Nephron progenitor cell (in vitro differentiated cells): ENCODE data around the gene TMEM263.
A peak's percentile ranks its signal among the peaks of the same experiment; 100 is the strongest.

Experiments
- DNase-seq: peaks from one replicate; pipeline ENCODE4 v3.0.0; 2021
- H3K27ac Mint-ChIP-seq: 2 replicates; pipeline ENCODE4 v1.8.0; 2021; ENCODE audit warnings: mild to moderate bottlenecking, moderate library complexity, mixed read lengths
- H3K27me3 Mint-ChIP-seq: 2 replicates; pipeline ENCODE4 v1.8.0; 2021; ENCODE audit warnings: mild to moderate bottlenecking, low read depth, mixed read lengths; ENCODE audit not compliant: poor library complexity
- H3K36me3 Mint-ChIP-seq: 2 replicates; pipeline ENCODE4 v1.8.0; 2021; ENCODE audit warnings: low read depth, mixed read lengths
- H3K4me1 Mint-ChIP-seq: 2 replicates; pipeline ENCODE4 v1.8.0; 2021; ENCODE audit warnings: mixed read lengths
- H3K4me3 Mint-ChIP-seq: 2 replicates; pipeline ENCODE4 v1.8.0; 2021; ENCODE audit warnings: mild to moderate bottlenecking, moderate library complexity, mixed read lengths
- H3K9me3 Mint-ChIP-seq: 2 replicates; pipeline ENCODE4 v1.8.0; 2021; ENCODE audit warnings: mild to moderate bottlenecking, moderate library complexity, mixed read lengths
- TF ChIP-seq, protein P1 (sequence below): fragments of 200-600 bp; sonication (generic); IDR thresholded peaks from 2 replicates; pipeline ENCODE4 v1.5.0; 2021; ENCODE audit warnings: antibody characterized with exemption

TMEM263 gene

DNA sequence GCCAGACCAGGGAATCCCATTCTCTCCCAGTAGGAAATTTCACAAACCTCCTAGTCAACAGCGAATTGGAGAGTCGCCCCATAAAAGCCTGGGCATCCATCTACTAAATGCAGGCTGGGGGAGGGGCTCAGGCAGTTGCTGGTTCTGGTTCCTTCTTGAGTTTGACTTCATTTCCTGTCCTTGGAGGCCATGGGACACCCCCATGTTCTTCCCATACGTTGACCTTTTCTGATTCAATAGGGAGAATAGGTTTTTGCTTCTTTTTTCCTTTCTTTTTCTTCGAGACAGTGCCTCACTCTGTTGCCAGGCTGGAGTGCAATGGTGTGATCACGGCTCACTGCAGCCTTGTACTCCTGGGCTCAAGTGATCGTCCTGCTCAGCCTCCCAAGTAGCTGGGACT, 44.1 kb upstream of the TMEM263 start:
- Mint-ChIP-seq H3K9me3 (no peaks in the 10 kb centered on the region), H3K4me1 (peaks cover 20% of the 10 kb centered on the region), H3K36me3 (no peaks in the 10 kb centered on the region), H3K4me3 (no peak overlapping the region), H3K27ac (no peak overlapping the region), H3K27me3 (no peaks in the 10 kb centered on the region)
- TF ChIP-seq, protein P1, sequence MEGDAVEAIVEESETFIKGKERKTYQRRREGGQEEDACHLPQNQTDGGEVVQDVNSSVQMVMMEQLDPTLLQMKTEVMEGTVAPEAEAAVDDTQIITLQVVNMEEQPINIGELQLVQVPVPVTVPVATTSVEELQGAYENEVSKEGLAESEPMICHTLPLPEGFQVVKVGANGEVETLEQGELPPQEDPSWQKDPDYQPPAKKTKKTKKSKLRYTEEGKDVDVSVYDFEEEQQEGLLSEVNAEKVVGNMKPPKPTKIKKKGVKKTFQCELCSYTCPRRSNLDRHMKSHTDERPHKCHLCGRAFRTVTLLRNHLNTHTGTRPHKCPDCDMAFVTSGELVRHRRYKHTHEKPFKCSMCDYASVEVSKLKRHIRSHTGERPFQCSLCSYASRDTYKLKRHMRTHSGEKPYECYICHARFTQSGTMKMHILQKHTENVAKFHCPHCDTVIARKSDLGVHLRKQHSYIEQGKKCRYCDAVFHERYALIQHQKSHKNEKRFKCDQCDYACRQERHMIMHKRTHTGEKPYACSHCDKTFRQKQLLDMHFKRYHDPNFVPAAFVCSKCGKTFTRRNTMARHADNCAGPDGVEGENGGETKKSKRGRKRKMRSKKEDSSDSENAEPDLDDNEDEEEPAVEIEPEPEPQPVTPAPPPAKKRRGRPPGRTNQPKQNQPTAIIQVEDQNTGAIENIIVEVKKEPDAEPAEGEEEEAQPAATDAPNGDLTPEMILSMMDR: no peak
- no peak for DNase-seq

DNA sequence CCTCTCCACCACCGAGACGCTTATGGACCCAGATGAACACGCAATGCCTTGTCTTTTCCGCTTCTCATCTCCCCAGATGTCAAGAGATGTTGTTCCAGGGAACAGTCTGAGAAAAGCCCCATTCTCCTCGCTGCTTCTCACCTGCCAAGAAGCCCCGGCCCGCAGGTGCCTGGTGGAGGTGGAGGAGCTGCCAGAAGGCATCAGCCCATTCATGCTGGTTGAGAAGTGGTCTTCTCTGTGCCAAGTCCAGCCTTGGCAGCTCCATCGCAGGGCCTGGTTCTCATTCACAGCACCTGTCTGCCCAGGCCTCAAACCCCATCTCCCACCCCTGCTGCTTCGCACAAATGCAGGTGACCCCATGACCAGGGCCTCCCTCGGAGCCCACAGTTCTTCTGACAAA, 42.3 kb upstream of the TMEM263 start:
- Mint-ChIP-seq H3K4me1 (peaks cover 33% of the 10 kb centered on the region), H3K36me3 (no peaks in the 10 kb centered on the region), H3K4me3 (no peak overlapping the region), H3K27me3 (no peaks in the 10 kb centered on the region), H3K27ac (no peak overlapping the region), H3K9me3 (no peaks in the 10 kb centered on the region)
- TF ChIP-seq, protein P1: no peak
- DNase-seq: no peak

DNA sequence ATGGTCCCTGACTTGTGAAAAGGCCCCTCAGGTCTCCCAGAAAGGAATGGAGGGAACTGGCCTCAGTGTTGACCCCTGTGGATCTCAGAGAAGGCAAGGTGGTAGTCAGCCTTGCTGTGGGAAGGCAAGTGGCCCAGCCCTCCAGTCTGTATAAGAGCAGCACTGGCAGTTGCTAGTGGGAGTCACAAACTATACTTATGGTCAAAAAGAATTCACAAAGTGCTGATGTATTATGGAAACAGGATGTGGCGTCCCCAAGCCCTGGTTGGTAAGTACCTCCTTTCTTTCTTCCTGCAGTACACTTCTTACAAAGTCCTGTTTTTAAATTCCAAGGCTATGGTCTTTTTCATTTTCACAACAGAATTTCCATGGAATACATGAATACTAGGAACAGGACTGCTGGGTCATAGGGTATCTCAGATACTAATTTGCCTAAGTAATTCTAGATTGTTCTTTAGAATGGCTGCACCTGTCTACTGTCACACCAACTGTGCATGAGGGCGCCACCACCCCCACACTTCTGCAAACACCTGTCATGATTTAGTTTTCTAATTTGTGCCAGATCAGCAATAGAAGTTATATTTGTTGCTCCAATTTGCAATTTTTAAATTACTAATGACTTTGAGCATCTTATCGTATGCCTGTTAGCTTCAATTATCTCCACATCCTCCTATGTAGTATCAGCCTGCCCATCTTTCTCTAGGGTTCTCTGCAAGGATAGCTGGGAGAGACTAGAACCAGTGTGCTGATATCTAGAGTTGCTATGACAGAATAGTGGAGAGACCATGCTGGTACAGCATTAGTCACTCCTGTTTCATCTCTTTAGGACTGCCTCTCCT, 40.7 kb upstream of the TMEM263 start:
- no peaks in the 10 kb centered on the region for H3K9me3 Mint-ChIP-seq
- peaks cover 42% of the 10 kb centered on the region for H3K4me1 Mint-ChIP-seq
- DNase-seq: no peak
- H3K36me3 Mint-ChIP-seq: no peaks in the 10 kb centered on the region
- H3K27ac Mint-ChIP-seq: no peak overlapping the region
- no peak overlapping the region for H3K4me3 Mint-ChIP-seq
- peaks cover 2% of the 10 kb centered on the region for H3K27me3 Mint-ChIP-seq
- TF ChIP-seq, protein P1: no peak

DNA sequence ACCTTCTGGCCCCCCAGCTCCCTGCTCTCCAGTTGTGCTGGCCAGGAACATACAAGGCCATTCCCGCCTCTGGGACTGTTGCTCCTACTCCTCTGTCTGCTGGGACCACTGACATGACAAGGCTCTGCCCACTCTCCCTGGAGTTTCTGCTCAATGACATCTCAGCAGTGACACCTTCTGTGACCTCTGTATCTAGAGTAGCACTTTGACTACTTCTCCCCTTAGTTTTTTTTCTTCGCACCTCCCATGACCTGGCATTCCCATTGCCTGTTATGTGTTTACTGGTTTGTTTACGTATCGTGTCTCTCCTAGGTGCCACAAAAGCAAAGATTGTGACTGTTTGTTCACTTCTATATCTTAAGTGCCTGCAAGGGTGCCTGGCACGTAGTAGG, 40.1 kb upstream of the TMEM263 start:
- no peak overlapping the region for H3K4me3 Mint-ChIP-seq
- no peak overlapping the region for H3K27ac Mint-ChIP-seq
- no peak for DNase-seq
- no peaks in the 10 kb centered on the region for H3K36me3 Mint-ChIP-seq
- peaks cover 42% of the 10 kb centered on the region for H3K4me1 Mint-ChIP-seq
- peaks cover 2% of the 10 kb centered on the region for H3K27me3 Mint-ChIP-seq
- TF ChIP-seq, protein P1: no peak
- H3K9me3 Mint-ChIP-seq: no peaks in the 10 kb centered on the region

DNA sequence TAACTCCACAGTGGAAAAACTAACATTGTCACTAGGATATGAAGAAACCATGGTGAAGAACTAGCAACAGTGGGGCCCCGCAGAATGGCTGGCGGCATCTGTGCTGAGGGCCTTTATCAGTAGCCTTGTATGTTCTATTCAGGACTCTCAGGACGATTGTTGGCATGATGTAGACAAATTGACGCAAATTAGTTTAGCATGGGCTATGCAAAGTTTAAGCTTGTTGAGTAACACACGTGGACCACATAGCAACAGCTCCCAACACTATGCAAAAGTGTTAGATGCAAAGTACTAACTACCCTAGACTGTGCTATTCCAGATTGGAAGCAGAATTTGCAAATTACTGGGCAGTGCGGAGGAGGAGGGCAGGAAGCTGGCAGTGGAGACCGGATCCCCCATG, 38.2 kb upstream of the TMEM263 start:
- H3K27me3 Mint-ChIP-seq: peaks cover 13% of the 10 kb centered on the region
- TF ChIP-seq, protein P1: no peak
- no peaks in the 10 kb centered on the region for H3K9me3 Mint-ChIP-seq
- H3K27ac Mint-ChIP-seq: no peak overlapping the region
- no peak overlapping the region for H3K4me3 Mint-ChIP-seq
- H3K4me1 Mint-ChIP-seq: peaks cover 42% of the 10 kb centered on the region
- no peaks in the 10 kb centered on the region for H3K36me3 Mint-ChIP-seq
- DNase-seq: peak; percentile 12

DNA sequence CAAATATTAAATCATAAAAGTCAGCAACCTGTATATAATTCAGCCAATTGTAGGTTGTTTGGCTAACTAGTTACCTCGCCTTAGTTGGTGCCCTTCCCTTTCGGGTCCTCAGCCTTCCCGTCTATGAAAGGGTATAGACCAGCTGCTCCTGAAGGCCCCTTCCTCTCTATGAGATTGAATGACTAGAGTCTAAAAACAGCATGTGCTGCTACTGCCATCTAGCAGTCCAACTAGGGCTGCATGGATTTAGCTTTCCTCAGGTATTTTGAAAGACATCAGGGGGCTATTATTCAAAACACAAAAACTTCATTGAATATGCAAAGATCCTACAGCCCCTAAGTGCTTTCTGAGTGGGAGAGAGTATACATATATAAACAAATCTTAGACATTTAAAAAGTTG, 37.0 kb upstream of the TMEM263 start:
- Mint-ChIP-seq H3K4me3 (no peak overlapping the region), H3K4me1 (peaks cover 36% of the 10 kb centered on the region), H3K36me3 (peaks cover 4% of the 10 kb centered on the region), H3K9me3 (peaks cover 9% of the 10 kb centered on the region), H3K27me3 (peaks cover 13% of the 10 kb centered on the region), H3K27ac (no peak overlapping the region)
- DNase-seq: peak; percentile 24
- TF ChIP-seq, protein P1: peak; percentile 72
